ENCODE measurements around the gene TNIK. TPM values are rescaled to one million over a fixed set of nuclear protein-coding genes. Genes with fewer than 3 reads are reported as not detected.

The TNIK gene
- total RNA-seq, 1 donor from 2014 or later: 1.5 TPM

DNA sequence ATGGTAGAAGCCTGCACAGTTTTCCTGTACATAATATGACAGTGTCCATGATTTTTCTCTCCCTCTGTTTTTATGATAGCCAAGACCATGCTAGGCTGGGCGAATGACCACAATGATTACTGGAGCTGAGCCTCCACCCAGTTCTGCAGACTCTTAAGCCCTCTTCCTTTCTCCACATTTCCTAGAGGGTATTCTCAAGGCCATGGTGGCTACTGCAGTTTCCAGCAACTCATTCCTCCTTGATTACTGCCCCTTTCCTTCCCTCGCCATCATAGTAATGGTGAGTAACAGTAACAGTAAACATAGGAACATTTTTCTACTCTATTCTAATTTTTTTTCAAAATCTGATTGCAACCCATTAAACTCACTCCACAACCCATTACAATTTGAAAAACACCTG is 20.2 kb downstream of the TNIK start:
- TF ChIP-seq, protein P1, sequence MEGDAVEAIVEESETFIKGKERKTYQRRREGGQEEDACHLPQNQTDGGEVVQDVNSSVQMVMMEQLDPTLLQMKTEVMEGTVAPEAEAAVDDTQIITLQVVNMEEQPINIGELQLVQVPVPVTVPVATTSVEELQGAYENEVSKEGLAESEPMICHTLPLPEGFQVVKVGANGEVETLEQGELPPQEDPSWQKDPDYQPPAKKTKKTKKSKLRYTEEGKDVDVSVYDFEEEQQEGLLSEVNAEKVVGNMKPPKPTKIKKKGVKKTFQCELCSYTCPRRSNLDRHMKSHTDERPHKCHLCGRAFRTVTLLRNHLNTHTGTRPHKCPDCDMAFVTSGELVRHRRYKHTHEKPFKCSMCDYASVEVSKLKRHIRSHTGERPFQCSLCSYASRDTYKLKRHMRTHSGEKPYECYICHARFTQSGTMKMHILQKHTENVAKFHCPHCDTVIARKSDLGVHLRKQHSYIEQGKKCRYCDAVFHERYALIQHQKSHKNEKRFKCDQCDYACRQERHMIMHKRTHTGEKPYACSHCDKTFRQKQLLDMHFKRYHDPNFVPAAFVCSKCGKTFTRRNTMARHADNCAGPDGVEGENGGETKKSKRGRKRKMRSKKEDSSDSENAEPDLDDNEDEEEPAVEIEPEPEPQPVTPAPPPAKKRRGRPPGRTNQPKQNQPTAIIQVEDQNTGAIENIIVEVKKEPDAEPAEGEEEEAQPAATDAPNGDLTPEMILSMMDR (IDR thresholded peaks at IDR 0.05; ENCODE audit: partially characterized antibody, unreplicated experiment): no peak
- Mint-ChIP-seq H3K4me3 (ENCODE audit: unreplicated experiment) (no peak overlapping the region), H3K27ac (ENCODE audit: unreplicated experiment) (no peak overlapping the region)

DNA sequence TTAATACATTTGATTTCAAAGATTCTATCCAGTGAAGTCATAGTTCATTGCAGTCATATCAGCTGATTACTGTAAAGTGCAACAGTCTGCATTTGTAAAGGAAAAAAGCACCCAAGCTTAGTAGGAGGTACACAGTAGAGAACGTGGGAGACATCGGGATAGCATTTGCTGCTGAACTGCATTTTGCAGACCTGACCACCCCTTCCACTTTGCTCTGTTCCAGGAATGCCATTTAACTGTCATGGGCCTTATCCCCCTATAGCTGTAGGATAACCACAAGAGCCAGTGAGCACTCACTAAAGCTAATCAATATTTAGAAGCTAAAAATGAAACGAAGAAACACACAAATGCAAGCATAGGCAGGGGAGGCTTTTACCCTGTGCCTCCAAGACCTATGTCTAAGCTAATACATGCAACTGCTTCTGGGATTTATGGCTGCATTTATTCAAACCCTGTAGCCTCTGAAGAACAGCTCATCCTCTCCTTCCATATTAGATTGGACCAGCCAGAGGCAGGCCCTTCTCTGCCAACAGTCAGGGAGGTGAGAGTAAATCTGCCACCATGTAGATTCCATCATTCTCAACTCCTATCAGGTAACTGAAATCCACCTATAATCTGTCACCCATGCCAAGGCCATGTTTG is 23.0 kb downstream of the TNIK start:
- no peak overlapping the region for H3K27ac Mint-ChIP-seq (ENCODE audit: unreplicated experiment)
- H3K4me3 Mint-ChIP-seq (ENCODE audit: unreplicated experiment): no peak overlapping the region

More for the DNA sequence above, 20.2 kb downstream of the TNIK start:
- Mint-ChIP-seq H3K27me3 (ENCODE audit: unreplicated experiment) (no peaks in the 10 kb centered on the region), H3K36me3 (ENCODE audit: unreplicated experiment) (no peaks in the 10 kb centered on the region), H3K4me1 (ENCODE audit: low read depth, unreplicated experiment) (peaks cover 4% of the 10 kb centered on the region), H3K9me3 (ENCODE audit: unreplicated experiment) (peaks cover 2% of the 10 kb centered on the region)
- no peak for DNase-seq

DNA sequence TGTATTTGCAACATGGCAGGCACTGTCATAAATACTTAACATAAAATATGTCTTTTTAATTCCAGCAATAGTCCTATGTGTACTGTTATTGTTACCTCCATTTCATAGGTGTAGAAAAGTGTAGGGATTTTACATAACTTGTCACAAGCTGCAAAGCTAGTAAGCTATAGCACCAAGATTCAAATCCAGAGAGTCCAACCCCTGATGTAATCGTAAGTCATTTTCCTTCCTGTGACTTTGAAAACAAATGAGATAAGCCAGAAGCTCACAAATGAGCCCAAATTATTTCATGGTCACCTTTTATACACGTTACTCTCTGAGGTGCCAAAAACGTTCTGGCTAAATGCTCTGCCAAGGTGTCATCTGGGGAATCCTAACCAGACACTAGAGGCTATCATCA is 23.8 kb downstream of the TNIK start:
- Mint-ChIP-seq H3K9me3 (ENCODE audit: unreplicated experiment) (peaks cover 2% of the 10 kb centered on the region), H3K27ac (ENCODE audit: unreplicated experiment) (no peak overlapping the region)

More for the DNA sequence above, 23.0 kb downstream of the TNIK start:
- Mint-ChIP-seq H3K9me3 (ENCODE audit: unreplicated experiment) (peaks cover 2% of the 10 kb centered on the region), H3K4me1 (ENCODE audit: low read depth, unreplicated experiment) (no peaks in the 10 kb centered on the region), H3K27me3 (ENCODE audit: unreplicated experiment) (no peaks in the 10 kb centered on the region), H3K36me3 (ENCODE audit: unreplicated experiment) (no peaks in the 10 kb centered on the region)
- TF ChIP-seq, protein P1 (IDR thresholded peaks at IDR 0.05; ENCODE audit: partially characterized antibody, unreplicated experiment): no peak
- no peak for DNase-seq

DNA sequence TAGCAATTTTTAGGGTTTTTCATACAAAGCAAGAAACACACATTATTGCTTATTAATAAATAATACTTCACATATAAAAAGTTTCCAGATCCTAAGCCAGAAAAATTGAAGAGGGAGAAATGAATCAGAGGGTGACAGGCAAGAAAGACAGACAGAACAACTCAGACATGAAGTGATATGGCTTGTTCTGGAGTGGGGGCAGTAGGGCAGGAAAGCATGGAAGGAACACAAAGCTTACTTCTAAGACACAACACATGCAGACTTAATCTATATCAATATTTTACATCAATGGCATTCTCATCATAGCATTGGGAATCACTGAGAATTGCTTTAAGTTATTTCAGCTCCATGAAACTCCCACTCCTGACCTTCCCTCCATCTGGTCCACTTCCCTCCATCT is 24.4 kb downstream of the TNIK start:
- no peak overlapping the region for H3K4me3 Mint-ChIP-seq (ENCODE audit: unreplicated experiment)
- DNase-seq: no peak
- H3K36me3 Mint-ChIP-seq (ENCODE audit: unreplicated experiment): no peaks in the 10 kb centered on the region
- no peak overlapping the region for H3K27ac Mint-ChIP-seq (ENCODE audit: unreplicated experiment)
- TF ChIP-seq, protein P1 (IDR thresholded peaks at IDR 0.05; ENCODE audit: partially characterized antibody, unreplicated experiment): no peak
- H3K4me1 Mint-ChIP-seq (ENCODE audit: low read depth, unreplicated experiment): no peaks in the 10 kb centered on the region
- no peaks in the 10 kb centered on the region for H3K27me3 Mint-ChIP-seq (ENCODE audit: unreplicated experiment)
- peaks cover 2% of the 10 kb centered on the region for H3K9me3 Mint-ChIP-seq (ENCODE audit: unreplicated experiment)

More for the DNA sequence above, 23.8 kb downstream of the TNIK start:
- TF ChIP-seq, protein P1 (IDR thresholded peaks at IDR 0.05; ENCODE audit: partially characterized antibody, unreplicated experiment): no peak
- H3K27me3 Mint-ChIP-seq (ENCODE audit: unreplicated experiment): no peaks in the 10 kb centered on the region
- no peaks in the 10 kb centered on the region for H3K36me3 Mint-ChIP-seq (ENCODE audit: unreplicated experiment)
- DNase-seq: no peak
- H3K4me3 Mint-ChIP-seq (ENCODE audit: unreplicated experiment): no peak overlapping the region
- H3K4me1 Mint-ChIP-seq (ENCODE audit: low read depth, unreplicated experiment): no peaks in the 10 kb centered on the region

DNA sequence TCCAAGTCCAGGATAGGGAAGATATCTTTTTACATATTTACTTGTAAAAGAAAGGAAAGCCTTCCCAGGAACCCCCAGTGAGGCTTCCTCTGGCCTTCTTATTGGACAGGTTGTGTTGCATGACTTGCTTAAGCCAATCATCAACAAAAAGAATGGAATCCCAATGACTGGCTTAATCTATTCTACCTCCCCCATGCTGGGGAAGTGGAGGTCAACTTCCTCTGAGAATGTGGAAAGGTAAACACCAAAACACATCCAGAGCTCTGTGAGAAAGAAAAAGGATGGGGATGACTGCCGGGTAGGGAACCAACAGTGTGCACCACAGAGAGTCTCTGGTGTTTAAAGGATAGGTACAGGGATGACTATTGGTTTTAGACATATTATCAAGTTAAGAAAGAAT is 25.1 kb downstream of the TNIK start:
- Mint-ChIP-seq H3K36me3 (ENCODE audit: unreplicated experiment) (no peaks in the 10 kb centered on the region), H3K27ac (ENCODE audit: unreplicated experiment) (no peak overlapping the region), H3K9me3 (ENCODE audit: unreplicated experiment) (peaks cover under 1% of the 10 kb centered on the region), H3K4me1 (ENCODE audit: low read depth, unreplicated experiment) (no peaks in the 10 kb centered on the region), H3K27me3 (ENCODE audit: unreplicated experiment) (no peaks in the 10 kb centered on the region), H3K4me3 (ENCODE audit: unreplicated experiment) (no peak overlapping the region)
- TF ChIP-seq, protein P1 (IDR thresholded peaks at IDR 0.05; ENCODE audit: partially characterized antibody, unreplicated experiment): no peak
- DNase-seq: no peak

Measured in glutamatergic neuron (in vitro differentiated cells).